Mesodermal cell (in vitro differentiated cells): ENCODE data around the gene IKZF3.
"Not testable (repeated sequence)": the region's sequence is repeated elsewhere in the genome, so short reads cannot be mapped to it uniquely, and the experiment has no call there.

Experiments used
- H3K27ac ChIP-seq: 2 replicates; pipeline ENCODE4 v1.7.0; 2013; ENCODE audit warnings: mild to moderate bottlenecking, low read depth, low read length, moderate library complexity; ENCODE audit not compliant: severe bottlenecking
- H3K36me3 ChIP-seq: 2 replicates; pipeline ENCODE4 v1.7.1; 2013; ENCODE audit warnings: mild to moderate bottlenecking, low read length, moderate library complexity; ENCODE audit not compliant: control insufficient read depth, insufficient read depth
- H3K4me1 ChIP-seq: one replicate; pipeline ENCODE4 v1.7.1; 2013; ENCODE audit warnings: mild to moderate bottlenecking, low read length; ENCODE audit not compliant: insufficient read depth, control insufficient read depth, poor library complexity, severe bottlenecking
- H3K4me3 ChIP-seq: 2 replicates; pipeline ENCODE4 v1.7.0; 2013; ENCODE audit warnings: low read length, control low read depth, mild to moderate bottlenecking; ENCODE audit not compliant: insufficient read depth, poor library complexity, severe bottlenecking; ENCODE audit errors: extremely low read depth
- H3K9me3 ChIP-seq: 2 replicates; pipeline ENCODE4 v1.7.1; 2013; ENCODE audit warnings: mild to moderate bottlenecking, low read length, moderate library complexity; ENCODE audit not compliant: control insufficient read depth
- WGBS, 2 experiments: methylation state at CpG; one replicate each; pipeline ENCODE4 v1.1.5; 2013; ENCODE audit warnings: missing lambda C conversion rate in 2 of 2; ENCODE audit not compliant: insufficient coverage in 2 of 2; 5-methylcytosine and 5-hydroxymethylcytosine counted together

IKZF3 gene

GRCh38 chr17:39886102-39886501 is 22.0 kb upstream of the IKZF3 start:
- WGBS, 2 experiments, result 71 to 78% methylated on average over 3 of the region's 5 CpGs
- not testable (repeated sequence) for H3K4me3 ChIP-seq, H3K4me1 ChIP-seq, H3K27ac ChIP-seq, H3K9me3 ChIP-seq, H3K36me3 ChIP-seq

GRCh38 chr17:39872751-39873150 is 8.6 kb upstream of the IKZF3 start:
- Histone ChIP-seq H3K27ac (no peak overlapping the region), H3K36me3 (no peaks in the 10 kb centered on the region), H3K9me3 (no peaks in the 10 kb centered on the region), H3K4me3 (no peak overlapping the region), H3K4me1 (no peaks in the 10 kb centered on the region)
- WGBS, 2 experiments, result no CpG with 5 or more reads among the region's 2 CpGs

GRCh38 chr17:39871801-39872200 is 7.7 kb upstream of the IKZF3 start:
- 40 to 83% methylated on average over 1 of the region's 2 CpGs for WGBS, 2 experiments
- no peak overlapping the region for H3K27ac ChIP-seq
- H3K9me3 ChIP-seq, result no peaks in the 10 kb centered on the region
- no peaks in the 10 kb centered on the region for H3K36me3 ChIP-seq
- no peaks in the 10 kb centered on the region for H3K4me1 ChIP-seq
- no peak overlapping the region for H3K4me3 ChIP-seq

GRCh38 chr17:39870776-39871175 is 6.7 kb upstream of the IKZF3 start:
- no CpG with 5 or more reads among the region's 1 CpG for WGBS, 2 experiments
- Histone ChIP-seq H3K4me3 (no peak overlapping the region), H3K4me1 (no peaks in the 10 kb centered on the region), H3K36me3 (no peaks in the 10 kb centered on the region), H3K9me3 (no peaks in the 10 kb centered on the region), H3K27ac (no peak overlapping the region)

- Histone ChIP-seq H3K4me1 (no peaks in the 10 kb centered on the region), H3K4me3 (no peak overlapping the region), H3K9me3 (no peaks in the 10 kb centered on the region), H3K36me3 (no peaks in the 10 kb centered on the region), H3K27ac (no peak overlapping the region)
- 93 to 95% methylated on average over 17 of the region's 17 CpGs for WGBS, 2 experiments
These were observed 4.4 kb upstream of the IKZF3 start for GRCh38 chr17:39868554-39868942.

GRCh38 chr17:39867880-39868553 is 3.9 kb upstream of the IKZF3 start, which contains the start of gene ZPBP2:
Gene ZPBP2 (plus strand): TSS chr17:39868202. CDS start chr17:39868355, 153 bp downstream.
- H3K36me3 ChIP-seq, result no peaks in the 10 kb centered on the region
- H3K27ac ChIP-seq, result no peak within 1 kb of the TSS
- no peak within 1 kb of the TSS for H3K4me3 ChIP-seq
- WGBS, 2 experiments, result 95 to 96% methylated on average over 47 to 66 of the region's 67 CpGs
- no peaks in the 10 kb centered on the region for H3K4me1 ChIP-seq
- H3K9me3 ChIP-seq, result no peaks in the 10 kb centered on the region

- Histone ChIP-seq H3K27ac (no peak overlapping the region), H3K4me3 (no peak overlapping the region), H3K36me3 (no peaks in the 10 kb centered on the region), H3K9me3 (no peaks in the 10 kb centered on the region), H3K4me1 (no peaks in the 10 kb centered on the region)
- WGBS, 2 experiments, result 92% methylated on average over 18 to 19 of the region's 21 CpGs
These were observed 3.2 kb upstream of the IKZF3 start for GRCh38 chr17:39867084-39867879.

GRCh38 chr17:39866013-39866730 is 2.1 kb upstream of the IKZF3 start:
- Histone ChIP-seq H3K27ac (no peak overlapping the region), H3K4me3 (no peak overlapping the region), H3K36me3 (no peaks in the 10 kb centered on the region), H3K9me3 (no peaks in the 10 kb centered on the region), H3K4me1 (no peaks in the 10 kb centered on the region)
- 80% methylated on average over 1 of the region's 8 CpGs; no CpG with 5 or more reads in 1 of the 2 experiments for WGBS, 2 experiments

GRCh38 chr17:39863244-39863917 is 731 bp downstream of the IKZF3 start:
- no peaks in the 10 kb centered on the region for H3K4me1 ChIP-seq
- no peaks in the 10 kb centered on the region for H3K36me3 ChIP-seq
- H3K27ac ChIP-seq, result no peak overlapping the region
- no peaks in the 10 kb centered on the region for H3K9me3 ChIP-seq
- 69 to 100% methylated on average over 2 of the region's 7 CpGs for WGBS, 2 experiments
- no peak overlapping the region for H3K4me3 ChIP-seq

GRCh38 chr17:39861235-39861634 is 2.9 kb downstream of the IKZF3 start:
- Histone ChIP-seq H3K4me3 (no peak overlapping the region), H3K4me1 (no peaks in the 10 kb centered on the region), H3K9me3 (no peaks in the 10 kb centered on the region), H3K36me3 (no peaks in the 10 kb centered on the region), H3K27ac (no peak overlapping the region)
- WGBS, 2 experiments, result 92 to 96% methylated on average over 5 of the region's 5 CpGs
